Thoracic aorta (tissue), 2 donors: ENCODE measurements around the gene ZNF319. TPM values are rescaled to one million over a fixed set of nuclear protein-coding genes. Genes with fewer than 3 reads are reported as not detected.
A peak's percentile ranks its signal among the peaks of the same experiment; 100 is the strongest.

Experiments
- ATAC-seq: fragments of 150-250 bp; one replicate; pipeline ENCODE4 v1.8.0; 2017; ENCODE audit warnings: low read depth; ENCODE audit not compliant: insufficient number of reproducible peaks, low FRiP score
- DNase-seq: peaks from one replicate; pipeline ENCODE4 v3.0.0-alpha.2; 2020; ENCODE audit warnings: low spot score
- H3K27ac ChIP-seq, 2 donors: fragments of 200-600 bp; sonication (generic); 1 replicate in 1 of 2; 2 replicates in 1 of 2; pipeline ENCODE4 v1.5.1; 2016; ENCODE audit warnings: mild to moderate bottlenecking in 2 of 2, moderate library complexity in 2 of 2
- H3K27me3 ChIP-seq: fragments of 200-600 bp; sonication (generic); replicated peaks from 2 replicates; pipeline ENCODE4 v1.6.0; 2016; ENCODE audit warnings: mild to moderate bottlenecking; ENCODE audit not compliant: insufficient read depth
- H3K36me3 ChIP-seq: fragments of 200-600 bp; sonication (generic); one replicate; pipeline ENCODE4 v1.5.1; 2016
- H3K4me1 ChIP-seq, 2 donors: fragments of 200-600 bp; sonication (generic); 1 replicate in 1 of 2; 2 replicates in 1 of 2; pipeline versions ENCODE4 v1.5.1 to v1.6.0; 2016; ENCODE audit warnings: low read depth in 2 of 2, mild to moderate bottlenecking in 1 of 2; ENCODE audit not compliant: control insufficient read depth in 1 of 2
- H3K4me3 ChIP-seq: fragments of 200-600 bp; sonication (generic); 2 replicates; pipeline ENCODE4 v1.5.1; 2016; ENCODE audit warnings: mild to moderate bottlenecking
- H3K9me3 ChIP-seq: fragments of 200-600 bp; sonication (generic); 2 replicates; pipeline ENCODE4 v1.5.1; 2016
- CTCF ChIP-seq: fragments of 200-600 bp; sonication (generic); IDR thresholded peaks from one replicate; pipeline ENCODE4 v1.5.1; 2019; ENCODE audit warnings: antibody characterized with exemption
- total RNA-seq, 2 donors: library from RNA; depleted of rRNA; stranded (reverse); fragments of >200 nt; gene quantifications; one replicate each; pipeline versions ENCODE4 v1.1.0 to v1.2.3, GENCODE V29; 2016

Gene ZNF319
- total RNA-seq, 2 donors from 2014 or later = 6.0 to 13.8 TPM

GRCh38 chr16:58021661-58022551 is 21.4 kb upstream of the ZNF319 start:
- ATAC-seq (no peak), DNase-seq (no peak)
- Histone ChIP-seq H3K36me3 (peaks cover 10% of the 10 kb centered on the region), H3K4me3 (no peak overlapping the region), H3K27me3 (no peaks in the 10 kb centered on the region), H3K27ac (no peak overlapping the region), H3K4me1 (peaks cover 21 to 36% of the 10 kb centered on the region in 2 donors), H3K9me3 (no peaks in the 10 kb centered on the region)
- no peak for TF ChIP-seq CTCF

GRCh38 chr16:58020628-58021521 is 20.4 kb upstream of the ZNF319 start:
- peak; percentile 69 for TF ChIP-seq CTCF
- ATAC-seq = no peak
- Histone ChIP-seq H3K36me3 (peaks cover 10% of the 10 kb centered on the region), H3K4me3 (no peak overlapping the region), H3K4me1 (peaks cover 15 to 28% of the 10 kb centered on the region in 2 donors), H3K27ac (no peak overlapping the region), H3K9me3 (no peaks in the 10 kb centered on the region), H3K27me3 (no peaks in the 10 kb centered on the region)
- DNase-seq = no peak

GRCh38 chr16:58019866-58020538 is 19.5 kb upstream of the ZNF319 start:
- H3K27me3 ChIP-seq = no peaks in the 10 kb centered on the region
- DNase-seq (no peak), ATAC-seq (no peak)
- H3K27ac ChIP-seq = no peak overlapping the region
- no peak overlapping the region for H3K4me3 ChIP-seq
- H3K36me3 ChIP-seq = peaks cover 10% of the 10 kb centered on the region
- no peak for TF ChIP-seq CTCF
- H3K4me1 ChIP-seq = peaks cover 11 to 24% of the 10 kb centered on the region in 2 donors
- no peaks in the 10 kb centered on the region for H3K9me3 ChIP-seq

- no peak for DNase-seq
- no peak overlapping the region for H3K4me3 ChIP-seq
- H3K9me3 ChIP-seq = no peaks in the 10 kb centered on the region
- H3K27ac ChIP-seq = no peak overlapping the region
- no peak for TF ChIP-seq CTCF
- no peaks in the 10 kb centered on the region for H3K27me3 ChIP-seq
- peaks cover 10% of the 10 kb centered on the region for H3K36me3 ChIP-seq
- no peak for ATAC-seq
- H3K4me1 ChIP-seq = peaks cover 5 to 14% of the 10 kb centered on the region in 2 donors
These were observed 18.3 kb upstream of the ZNF319 start for GRCh38 chr16:58018803-58019202.
